Measurements from ENCODE around the gene NOL12.
A peak's percentile ranks its signal among the peaks of the same experiment; 100 is the strongest.

NOL12 gene, protein sequence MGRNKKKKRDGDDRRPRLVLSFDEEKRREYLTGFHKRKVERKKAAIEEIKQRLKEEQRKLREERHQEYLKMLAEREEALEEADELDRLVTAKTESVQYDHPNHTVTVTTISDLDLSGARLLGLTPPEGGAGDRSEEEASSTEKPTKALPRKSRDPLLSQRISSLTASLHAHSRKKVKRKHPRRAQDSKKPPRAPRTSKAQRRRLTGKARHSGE

GRCh38 chr22:37686002-37686982 is at the start of gene NOL12:
NOL12 (plus strand) TSS chr22:37686343; CDS start chr22:37686393, 50 bp downstream.
- TF ChIP-seq, protein P1, sequence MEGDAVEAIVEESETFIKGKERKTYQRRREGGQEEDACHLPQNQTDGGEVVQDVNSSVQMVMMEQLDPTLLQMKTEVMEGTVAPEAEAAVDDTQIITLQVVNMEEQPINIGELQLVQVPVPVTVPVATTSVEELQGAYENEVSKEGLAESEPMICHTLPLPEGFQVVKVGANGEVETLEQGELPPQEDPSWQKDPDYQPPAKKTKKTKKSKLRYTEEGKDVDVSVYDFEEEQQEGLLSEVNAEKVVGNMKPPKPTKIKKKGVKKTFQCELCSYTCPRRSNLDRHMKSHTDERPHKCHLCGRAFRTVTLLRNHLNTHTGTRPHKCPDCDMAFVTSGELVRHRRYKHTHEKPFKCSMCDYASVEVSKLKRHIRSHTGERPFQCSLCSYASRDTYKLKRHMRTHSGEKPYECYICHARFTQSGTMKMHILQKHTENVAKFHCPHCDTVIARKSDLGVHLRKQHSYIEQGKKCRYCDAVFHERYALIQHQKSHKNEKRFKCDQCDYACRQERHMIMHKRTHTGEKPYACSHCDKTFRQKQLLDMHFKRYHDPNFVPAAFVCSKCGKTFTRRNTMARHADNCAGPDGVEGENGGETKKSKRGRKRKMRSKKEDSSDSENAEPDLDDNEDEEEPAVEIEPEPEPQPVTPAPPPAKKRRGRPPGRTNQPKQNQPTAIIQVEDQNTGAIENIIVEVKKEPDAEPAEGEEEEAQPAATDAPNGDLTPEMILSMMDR (conservative IDR thresholded peaks at IDR 0.05; ENCODE audit: low read depth, low read length) = no peak
- H3K4me3 ChIP-seq (ENCODE audit: low read depth, low read length) = peak within 1 kb of the TSS; percentile 93
- DNase-seq (ENCODE audit: low read depth) = peak; percentile 90

- H3K4me3 ChIP-seq (ENCODE audit: low read depth, low read length) = no peak overlapping the region
- TF ChIP-seq, protein P1 (conservative IDR thresholded peaks at IDR 0.05; ENCODE audit: low read depth, low read length) = no peak
- DNase-seq (ENCODE audit: low read depth) = no peak
These were observed 49.2 kb upstream of the NOL12 start for GRCh38 chr22:37636949-37637273.

GRCh38 chr22:37638391-37639069 is 47.6 kb upstream of the NOL12 start:
- no peak overlapping the region for H3K4me3 ChIP-seq (ENCODE audit: low read depth, low read length)
- DNase-seq (ENCODE audit: low read depth) = no peak
- TF ChIP-seq, protein P1 (conservative IDR thresholded peaks at IDR 0.05; ENCODE audit: low read depth, low read length) = no peak

DNA sequence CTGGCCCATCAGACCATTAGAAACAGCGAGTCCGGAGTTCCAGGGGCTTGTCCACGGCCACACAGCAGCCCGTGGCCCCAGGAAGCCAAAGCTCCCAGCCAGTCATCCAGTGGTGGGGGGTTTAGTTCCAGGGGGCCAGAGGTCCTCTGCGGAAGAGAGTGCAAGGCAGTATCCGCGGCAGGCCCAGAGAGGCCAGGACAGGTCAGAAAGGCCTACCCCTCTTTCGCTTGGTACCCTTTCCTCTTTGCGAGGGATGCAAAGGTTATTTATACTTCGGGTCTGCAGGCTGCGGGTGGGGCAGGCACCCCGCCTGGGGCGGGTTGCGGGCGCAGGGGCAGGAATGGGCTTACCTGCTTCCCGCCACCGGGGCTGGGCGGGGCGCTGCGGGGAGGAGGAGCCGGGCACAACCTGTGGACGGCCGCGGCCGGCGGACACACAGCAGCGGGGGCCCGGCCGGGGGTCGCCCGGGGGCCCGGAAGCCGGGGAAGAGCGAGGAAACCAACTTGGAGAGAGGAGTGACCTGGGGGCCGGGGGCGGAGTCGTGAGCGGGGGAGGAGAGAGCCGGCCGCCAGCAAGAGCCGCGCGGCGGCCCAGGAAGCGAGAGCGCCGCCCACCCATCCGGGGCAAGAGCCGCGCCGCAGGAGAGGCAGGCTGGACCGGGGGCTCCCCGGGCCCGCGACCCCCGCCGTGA is 46.9 kb upstream of the NOL12 start, which contains the start of gene SH3BP1:
SH3BP1 (plus strand) TSS at position 600 of the 691 bp plus-strand sequence. CDS start 119 bp downstream, outside the sequence.
- peak within 1 kb of the TSS; percentile 76 for H3K4me3 ChIP-seq (ENCODE audit: low read depth, low read length)
- TF ChIP-seq, protein P1 (conservative IDR thresholded peaks at IDR 0.05; ENCODE audit: low read depth, low read length) = no peak
- peak; percentile 35 for DNase-seq (ENCODE audit: low read depth)

DNA sequence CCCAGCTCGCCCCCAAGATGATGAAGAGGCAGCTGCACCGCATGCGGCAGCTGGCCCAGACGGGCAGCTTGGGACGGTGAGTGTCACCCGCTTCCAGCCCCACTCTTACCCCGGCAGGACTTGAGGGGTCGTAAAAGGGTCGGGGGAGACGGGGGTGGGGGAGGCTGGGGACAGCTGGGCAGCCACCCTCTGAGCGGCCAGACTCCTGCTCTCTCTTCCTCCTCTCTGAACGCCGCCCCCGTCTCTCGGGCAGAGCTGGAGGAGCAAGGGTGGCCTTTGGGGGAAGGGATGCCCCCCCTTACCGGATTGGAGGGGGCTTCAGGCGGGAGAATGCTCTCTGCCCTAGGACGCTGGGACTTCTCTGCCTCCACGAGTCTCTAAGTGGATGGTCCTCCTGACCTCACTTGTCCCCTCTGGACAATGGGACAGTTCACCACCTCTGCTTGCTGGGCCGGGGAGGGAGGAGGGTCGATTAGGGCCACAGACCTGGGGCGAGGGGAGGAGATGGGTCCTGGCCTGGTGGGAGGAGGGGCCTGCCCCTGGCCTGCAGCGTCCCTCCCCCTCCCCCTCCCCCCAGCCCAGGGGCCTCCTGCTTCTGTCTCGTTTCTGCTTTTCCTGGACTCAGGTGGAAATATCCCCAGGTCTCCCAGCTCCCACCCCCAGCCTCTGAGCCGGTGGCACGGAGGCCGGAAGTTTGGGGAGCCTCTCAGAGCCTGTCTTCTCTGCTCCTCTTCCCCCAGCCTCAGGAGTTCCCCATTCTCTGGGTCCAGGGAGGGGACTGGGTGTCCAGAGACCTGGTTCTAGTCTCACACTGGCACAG is 46.2 kb upstream of the NOL12 start:
- TF ChIP-seq, protein P1 (conservative IDR thresholded peaks at IDR 0.05; ENCODE audit: low read depth, low read length) = no peak
- peak overlapping the region; percentile 76 for H3K4me3 ChIP-seq (ENCODE audit: low read depth, low read length)
- DNase-seq (ENCODE audit: low read depth) = no peak

Data from choroid plexus epithelial cell (primary cell).